SIG-M5 (cell line): ENCODE measurements around the gene ACVRL1.
"Not testable (repeated sequence)": the region's sequence is repeated elsewhere in the genome, so short reads cannot be mapped to it uniquely, and the experiment has no call there.

Experiments used
- DNase-seq: peaks from one replicate; lab custom pipeline; 2025; lab: John Stamatoyannopoulos, UW

The ACVRL1 gene

DNA sequence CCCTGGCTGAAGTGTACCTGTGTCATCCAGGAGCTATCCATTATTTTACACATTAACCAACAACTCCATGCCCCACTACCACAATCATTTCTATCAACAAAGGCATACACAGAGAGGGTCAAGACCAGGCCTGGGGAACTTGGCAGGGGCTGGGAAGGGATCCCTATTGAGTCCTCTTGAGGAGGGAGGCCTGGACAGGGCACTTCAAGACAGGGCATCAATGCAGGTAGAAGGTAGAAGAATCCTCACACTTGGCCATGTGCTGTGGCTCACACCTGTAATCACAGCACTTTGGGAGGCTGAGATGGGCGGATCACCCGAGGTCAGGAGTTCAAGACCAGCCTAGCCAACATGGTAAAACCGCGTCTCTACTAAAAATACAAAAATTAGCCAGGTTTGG, 32.8 kb upstream of the ACVRL1 start:
- no peak for DNase-seq

DNA sequence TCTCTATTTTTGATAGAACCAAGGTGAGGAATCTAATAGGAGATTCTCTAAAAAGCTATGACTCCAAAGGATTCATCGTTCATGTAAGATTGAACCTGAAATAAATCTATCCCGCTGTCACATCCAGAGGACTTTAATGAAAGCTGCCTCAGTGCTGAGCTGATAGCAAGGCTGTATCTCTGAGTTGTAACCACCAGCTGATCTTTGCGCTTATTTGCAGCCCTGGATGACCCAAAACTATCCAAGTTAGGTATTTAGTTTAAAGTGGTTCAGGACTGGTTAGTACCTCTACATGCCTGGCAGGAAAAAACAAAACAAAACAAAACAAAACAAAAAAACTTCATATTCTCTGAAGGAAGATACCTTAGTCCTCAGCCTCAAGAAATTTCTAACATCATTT, 28.2 kb upstream of the ACVRL1 start:
- no peak for DNase-seq

DNA sequence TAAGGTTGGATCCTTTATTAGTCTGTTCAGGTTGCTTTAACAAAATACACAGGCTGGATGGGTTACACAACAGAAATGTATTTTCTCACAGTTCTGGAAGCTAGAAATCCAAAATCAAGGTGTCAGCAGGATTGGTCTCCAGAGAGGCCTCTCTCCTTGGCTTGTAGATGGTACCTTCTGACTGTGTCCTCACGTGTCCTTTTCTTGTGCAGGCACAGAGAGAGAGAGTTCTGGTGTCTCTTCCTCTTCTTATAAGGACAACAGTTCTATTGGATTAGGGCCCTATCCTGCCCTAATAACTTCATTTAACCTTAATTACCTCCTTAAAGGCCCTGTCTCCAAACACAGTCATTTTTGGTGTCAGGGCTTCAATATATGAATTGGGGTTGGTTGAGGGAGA, 24.0 kb upstream of the ACVRL1 start:
- DNase-seq = no peak

DNA sequence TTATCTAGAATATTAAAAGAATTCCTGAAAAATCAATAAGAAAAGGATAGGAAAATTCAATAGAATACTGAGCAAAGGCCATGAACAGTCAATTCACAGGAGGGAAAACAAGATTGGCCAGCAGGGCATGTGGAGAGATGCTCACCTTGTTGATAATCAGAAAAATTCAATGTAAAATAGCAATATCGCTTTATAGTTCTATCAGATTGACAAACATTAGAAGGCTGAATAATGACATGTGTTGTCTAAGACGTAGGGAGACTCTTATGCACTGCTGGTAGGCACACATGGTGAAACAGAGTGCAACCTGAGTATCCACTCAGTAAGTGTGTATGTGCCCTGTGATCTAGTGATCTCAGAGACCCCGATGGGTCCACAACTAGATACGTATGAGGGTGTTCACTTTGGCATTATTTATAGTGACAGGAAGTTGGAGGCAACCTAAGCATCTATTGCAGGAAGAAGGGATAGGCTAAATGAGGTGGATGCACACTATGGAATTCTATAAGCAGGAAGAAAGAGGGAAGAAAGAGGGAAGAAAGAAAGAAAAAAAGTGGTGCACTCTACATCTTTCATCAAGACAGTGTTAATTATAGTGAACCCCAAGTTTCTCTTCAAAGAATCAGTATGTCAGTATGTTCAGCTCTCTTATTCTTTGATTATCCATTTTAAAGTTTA, 23.2 kb upstream of the ACVRL1 start:
- DNase-seq = no peak

DNA sequence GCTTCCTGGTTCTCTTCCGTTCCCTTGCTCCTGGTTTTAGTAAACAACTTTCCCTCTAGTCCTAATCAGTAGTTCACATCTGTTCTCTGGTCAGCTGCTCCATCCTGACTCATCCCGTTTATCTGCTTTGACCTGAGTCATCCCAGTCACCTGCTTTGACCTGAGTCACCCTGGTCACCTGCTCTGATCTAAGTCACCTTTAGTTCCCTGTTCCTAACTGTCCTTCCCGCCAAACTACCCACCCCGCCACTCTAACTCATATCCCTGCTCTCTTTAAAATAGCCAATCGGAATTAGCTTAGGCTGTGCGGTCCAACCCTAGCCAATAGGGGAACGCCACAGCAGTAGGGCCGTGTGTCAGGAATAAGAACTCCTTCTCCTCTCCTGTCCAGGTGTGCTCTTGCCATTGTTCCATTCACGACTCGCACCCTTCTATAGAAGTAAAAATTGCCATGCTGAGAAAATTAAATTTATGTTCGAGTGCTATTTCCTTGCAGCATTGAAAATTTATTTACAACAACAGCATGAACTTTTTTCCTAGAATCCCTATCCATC, 22.6 kb upstream of the ACVRL1 start:
- DNase-seq = no peak

DNA sequence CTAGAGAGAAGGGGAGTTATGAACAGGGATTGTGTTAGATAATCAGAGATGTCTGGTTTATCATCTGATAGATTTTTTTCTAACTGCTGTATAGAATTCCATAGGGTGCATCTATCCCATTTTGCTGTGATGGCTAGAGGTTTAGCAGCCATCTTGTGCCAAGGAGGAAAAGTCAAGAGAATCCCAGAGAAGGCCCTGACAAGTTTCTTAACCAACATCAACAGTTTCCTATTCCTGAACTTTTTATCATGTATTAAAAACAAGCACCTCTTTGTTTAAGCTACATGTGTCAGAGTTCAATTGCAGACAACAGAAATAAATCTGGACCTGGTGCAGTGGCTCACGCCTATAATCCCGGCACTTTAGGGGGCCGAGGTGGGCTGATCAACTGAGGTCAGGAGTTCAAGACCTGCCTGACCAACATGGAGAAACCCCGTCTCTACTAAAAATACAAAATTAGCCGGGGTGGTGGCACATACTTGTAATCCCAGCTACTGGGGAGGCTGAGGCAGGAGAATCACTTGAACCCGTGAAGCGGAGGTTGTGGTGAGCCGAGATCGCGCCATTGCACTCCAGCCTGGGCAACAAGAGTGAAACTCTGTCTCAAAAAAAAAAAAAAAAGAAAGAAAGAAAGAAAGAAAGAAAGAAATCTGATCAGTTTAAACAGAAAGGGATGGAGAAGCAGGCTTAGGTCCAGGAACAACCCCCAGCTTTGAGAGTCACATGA, 21.8 kb upstream of the ACVRL1 start:
- DNase-seq = not testable (repeated sequence)

DNA sequence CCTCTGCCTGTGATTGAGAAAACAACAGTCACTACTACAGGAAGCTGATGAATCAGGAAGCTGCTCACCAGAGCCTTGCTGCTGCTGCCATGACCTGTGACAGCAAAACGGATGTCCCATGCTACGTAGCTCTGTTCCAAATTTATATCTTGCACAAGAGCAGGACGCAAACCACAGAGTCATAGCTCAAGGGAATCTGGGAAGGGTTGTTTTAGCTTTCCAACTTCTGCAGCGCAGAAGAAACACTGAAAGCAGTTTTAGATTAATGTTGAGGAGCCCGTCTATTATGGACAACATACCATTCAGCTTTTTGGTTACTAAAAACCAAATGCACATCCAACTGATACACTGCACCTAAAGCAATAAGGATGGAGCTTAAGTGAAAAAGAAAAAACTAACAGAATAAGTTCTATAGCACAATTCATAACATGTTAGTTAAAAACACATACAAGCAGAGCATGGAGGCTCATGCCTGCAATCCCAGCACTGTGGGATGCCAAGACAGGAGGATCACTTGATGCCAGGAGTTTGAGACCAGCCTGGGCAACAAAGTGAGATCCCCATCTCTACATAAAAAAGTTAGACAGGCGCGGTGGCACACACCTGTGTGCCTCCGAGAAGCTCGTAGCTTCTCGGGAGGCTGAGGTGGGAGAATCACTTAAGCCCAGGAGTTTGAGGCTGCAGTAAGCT, 21.1 kb upstream of the ACVRL1 start:
- DNase-seq = peak; percentile 81

DNA sequence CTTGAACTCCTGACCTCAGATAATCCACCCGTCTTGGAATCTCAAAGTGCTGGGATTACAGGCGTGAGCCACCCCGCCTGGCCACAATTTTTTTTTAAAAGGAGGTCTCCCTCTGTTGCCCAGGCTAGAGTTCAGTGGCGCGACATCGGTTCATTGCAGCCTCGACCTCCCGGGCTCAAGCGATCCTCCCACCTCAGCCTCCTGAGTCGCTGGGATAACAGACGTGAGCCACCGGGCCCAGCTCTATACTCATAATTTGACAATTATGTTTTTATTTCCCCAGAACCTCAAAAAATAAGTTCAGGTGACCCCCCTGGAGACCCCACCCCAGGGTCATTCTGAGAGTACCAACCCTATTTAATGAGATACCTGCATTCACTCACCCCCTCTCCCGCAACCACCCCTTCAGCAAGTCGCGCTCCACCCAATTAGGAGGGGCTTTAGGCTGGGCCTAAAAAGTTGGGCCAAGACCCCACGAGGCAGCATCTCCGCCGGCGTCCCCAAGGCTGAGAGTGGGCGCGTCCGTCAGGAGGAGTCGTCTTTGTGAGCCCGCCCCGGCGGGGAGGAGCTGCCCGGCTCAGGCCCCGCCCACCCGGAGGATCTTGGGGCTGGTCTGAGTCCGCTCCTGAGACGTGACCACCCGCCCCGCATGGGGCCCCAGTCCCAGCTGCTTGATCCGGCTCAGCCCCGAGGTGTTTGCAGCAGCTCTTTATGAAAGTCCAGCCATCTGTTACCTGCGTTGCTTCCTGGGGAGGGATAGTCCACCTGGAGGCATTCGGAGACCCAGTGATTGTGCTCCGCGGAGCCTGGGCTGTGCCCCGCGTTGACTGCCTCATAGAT, 19.6 kb upstream of the ACVRL1 start, which contains the start of gene ANKRD33:
TSS of gene ANKRD33 (plus strand) at position 628 of the 840 bp plus-strand sequence. CDS start at position 712, 84 bp downstream.
- DNase-seq = no peak

DNA sequence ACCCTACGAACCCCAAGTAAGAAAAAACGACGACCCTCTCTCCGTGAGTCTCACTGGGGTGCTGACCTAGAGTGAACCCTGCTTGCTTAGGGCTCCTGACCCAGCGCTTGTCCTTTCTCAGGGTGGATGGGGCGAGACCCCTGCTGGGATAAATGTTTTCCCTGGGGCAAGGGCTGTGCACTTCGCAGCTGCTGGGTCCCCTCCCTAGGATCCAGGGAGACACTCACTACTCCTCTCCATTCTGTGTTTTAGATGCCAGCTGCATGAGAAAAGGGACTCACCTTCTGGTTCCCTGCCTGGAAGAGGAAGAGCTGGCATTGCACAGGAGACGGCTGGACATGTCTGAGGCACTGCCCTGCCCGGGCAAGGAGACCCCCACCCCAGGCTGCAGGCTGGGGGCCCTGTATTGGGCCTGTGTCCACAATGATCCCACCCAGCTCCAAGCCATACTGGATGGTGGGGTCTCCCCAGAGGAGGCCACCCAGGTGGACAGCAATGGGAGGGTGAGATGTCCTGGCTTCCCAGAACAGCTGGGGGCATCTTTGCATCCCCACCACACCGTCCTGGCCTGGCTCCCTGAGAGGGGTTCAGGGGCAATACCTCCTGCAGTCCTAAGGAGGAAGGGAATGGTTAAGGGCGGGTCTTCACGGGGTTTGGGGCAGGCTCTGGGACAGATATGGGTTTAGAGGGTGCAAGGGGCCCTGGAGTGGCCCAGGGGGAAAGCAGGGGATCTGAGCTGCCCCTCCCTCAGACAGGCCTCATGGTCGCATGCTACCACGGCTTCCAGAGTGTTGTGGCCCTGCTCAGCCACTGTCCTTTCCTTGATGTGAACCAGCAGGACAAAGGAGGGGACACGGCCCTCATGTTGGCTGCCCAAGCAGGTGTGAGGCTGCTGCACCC, 18.7 kb upstream of the ACVRL1 start:
- no peak for DNase-seq

DNA sequence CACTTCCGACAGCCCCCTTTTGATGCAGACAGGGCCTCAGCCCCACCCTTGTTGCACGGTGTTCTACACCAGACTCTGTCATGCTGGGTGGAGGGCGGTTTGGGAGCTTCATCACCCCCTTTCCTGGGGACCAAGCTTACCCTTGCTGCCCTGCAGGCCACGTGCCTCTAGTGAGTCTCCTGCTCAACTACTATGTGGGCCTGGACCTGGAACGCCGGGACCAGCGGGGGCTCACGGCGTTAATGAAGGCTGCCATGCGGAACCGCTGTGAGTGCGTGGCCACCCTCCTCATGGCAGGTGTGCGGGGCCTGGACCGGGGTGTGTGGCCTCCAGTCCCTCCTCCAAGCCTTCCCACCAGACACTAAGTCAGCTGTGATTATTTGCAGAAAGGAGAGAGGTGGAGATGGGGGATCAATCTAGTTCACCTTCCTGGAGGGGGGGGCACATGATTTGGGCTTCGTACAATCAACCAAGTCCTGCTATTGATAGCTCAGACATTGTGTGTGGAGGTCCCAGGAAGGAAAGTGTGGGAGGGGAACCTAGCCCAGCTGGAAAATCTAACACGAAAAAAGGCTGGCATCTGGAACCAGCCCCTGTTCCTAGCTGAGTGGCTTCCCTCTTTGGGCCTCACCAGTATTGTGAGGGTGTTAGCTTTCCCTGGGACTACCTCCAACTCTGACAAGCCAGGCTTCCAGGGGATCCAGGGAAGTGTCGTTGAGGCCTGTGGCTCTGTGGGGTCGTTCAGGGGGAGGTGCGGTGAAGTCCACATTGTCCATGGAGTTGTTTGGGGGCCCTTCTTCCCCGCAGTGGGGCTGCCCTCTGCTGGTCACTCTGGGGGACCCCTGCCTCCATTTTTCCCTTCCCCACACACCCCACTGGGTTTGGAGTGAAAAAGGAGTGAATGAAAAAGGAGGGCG, 17.8 kb upstream of the ACVRL1 start:
- no peak for DNase-seq

DNA sequence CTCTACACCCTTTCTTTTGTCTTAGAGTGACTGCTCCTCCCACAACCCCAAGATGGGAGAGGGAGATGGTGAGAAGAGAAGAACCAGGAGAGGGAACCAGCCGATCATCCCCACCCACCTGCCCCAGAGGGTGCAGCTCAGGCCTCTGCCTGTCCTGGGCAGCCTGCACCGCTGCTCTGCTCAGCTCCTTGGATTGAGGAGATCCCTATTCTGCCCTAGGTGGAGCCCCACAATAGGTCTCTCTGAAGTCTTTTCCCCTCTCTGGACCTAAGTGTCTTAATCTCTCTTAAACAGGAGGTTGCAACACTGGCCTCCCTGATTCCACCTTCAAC, 17.2 kb upstream of the ACVRL1 start:
- no peak for DNase-seq

DNA sequence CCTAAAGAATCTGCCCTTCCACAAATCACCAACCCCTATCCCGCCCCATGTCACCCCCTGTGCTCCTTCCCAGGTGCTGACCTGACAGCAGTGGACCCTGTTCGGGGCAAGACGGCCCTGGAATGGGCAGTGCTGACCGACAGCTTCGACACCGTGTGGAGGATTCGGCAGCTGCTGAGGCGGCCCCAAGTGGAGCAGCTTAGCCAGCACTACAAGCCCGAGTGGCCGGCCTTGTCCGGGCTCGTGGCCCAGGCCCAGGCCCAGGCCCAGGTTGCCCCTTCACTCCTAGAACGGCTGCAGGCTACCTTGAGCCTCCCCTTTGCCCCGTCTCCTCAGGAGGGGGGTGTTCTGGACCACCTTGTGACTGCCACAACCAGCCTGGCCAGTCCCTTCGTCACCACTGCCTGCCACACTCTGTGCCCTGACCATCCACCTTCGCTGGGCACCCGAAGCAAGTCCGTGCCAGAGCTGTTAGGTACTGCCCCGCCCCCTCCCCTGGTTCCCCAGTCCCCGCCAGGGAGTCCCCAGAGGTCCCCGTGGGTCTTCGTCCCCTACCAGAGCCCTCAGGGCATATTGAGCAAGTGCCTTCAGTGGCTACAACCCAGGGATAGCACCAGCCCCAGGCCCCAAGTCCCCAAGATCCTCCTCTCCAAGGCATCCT, 16.7 kb upstream of the ACVRL1 start:
- no peak for DNase-seq

DNA sequence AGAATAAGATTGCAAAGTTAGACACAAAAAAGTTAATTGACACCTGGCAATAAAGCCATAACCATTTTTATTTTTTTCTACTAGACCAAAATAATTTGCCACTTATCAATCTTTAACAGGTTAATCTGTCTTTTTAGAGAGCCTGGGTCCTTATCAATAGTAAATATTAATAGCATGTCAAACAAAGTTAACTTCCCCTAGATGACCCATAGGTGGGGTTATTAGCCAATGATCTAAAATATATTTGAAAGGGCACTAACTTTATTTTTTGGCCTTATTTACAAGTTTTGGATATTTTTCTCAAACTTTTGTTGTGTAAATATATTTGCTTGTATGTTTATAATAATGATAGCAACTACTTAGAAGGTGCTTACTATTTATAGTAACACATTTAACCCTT, 15.5 kb upstream of the ACVRL1 start:
- DNase-seq = no peak

DNA sequence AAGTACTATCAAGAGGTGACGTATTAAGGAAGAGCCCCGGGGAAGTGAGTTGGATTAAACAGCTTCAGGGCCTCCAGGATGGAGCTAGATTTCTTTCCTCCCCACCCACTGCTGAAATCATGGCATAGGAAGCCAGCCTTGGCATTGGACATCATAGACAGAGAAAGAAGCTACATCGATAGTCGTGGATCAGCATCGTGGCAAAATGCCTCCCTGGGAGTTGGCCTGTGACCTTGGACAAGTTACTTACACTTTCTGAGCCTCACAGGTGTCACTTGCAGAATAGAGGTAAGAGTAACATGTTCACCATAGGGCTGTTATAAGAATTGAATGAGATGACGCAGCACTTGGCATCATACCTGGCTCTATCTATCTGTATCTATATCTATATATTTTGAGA, 13.5 kb upstream of the ACVRL1 start:
- no peak for DNase-seq

DNA sequence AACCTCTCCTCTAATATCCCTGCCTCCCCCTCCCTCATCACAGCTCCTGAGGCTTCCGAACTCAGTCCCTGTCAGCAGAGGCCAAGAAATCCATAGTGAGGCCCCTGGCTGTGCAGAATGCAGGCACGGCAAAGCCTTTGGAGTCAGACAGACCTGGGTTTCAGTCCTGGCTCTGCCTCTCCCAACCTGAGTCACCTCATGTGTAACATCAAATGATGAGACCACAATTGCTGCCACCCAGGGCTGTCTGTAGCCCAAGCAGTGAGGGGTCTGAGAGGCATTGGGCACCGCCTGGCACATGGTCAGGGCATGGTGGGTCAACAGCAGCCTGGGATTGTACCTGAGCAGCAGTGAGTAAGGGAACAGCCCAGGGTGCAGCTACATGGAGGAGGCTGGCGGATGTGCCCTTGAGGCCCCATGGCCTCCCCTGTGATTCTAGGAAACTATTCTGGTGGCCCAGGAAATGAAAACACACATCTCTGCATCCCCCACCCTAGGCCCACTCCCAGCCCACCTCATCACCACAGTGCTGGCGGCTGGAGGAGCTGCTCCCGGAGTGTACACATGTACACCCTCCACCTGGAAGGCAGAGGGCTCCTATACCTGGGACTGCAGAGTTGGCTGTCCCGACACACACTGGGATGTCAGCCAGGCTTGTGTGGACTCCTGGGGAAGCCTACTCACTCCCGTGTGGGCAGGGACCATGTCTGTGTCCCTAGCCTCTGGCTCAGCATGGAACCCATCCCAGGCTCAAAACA, 11.7 kb upstream of the ACVRL1 start:
- no peak for DNase-seq

DNA sequence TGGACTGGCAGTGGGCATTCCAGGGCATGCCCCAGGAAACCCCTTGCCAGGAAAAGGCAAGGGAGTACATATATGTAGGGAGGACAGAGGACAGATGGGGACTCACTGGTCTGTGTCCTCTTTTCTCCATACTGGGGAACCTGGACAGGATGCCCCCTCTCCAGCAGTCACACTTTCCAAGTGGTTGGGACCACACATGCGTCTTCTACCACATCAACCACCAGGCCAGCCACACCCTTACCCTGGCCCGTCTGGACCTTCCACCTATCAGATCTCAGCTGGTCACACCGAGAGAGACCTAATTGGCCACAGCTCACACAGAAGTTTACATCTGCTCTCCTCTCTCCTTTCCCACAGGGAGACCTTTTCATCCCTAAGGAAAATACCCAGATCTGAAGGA, 11.1 kb upstream of the ACVRL1 start:
- no peak for DNase-seq

DNA sequence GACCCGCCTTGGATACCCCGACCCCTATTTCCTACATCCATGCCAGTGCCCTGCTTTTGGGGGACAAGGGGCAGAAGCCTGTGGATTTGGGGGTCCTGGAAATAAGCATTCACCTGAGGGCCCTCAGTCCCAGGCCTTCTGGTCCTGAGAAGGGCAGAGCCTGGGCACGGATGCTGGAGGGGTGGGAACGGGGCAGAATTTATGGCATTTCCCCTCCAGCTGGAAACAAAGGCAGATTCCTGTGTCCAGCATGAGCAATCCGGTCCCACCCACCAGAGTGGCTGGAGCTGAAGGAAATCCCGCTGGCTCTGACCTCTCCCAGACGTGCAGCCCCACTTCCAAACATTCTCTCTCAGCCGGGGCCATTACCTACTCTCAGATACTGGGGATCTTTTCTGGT, 10.1 kb upstream of the ACVRL1 start:
- DNase-seq = no peak

DNA sequence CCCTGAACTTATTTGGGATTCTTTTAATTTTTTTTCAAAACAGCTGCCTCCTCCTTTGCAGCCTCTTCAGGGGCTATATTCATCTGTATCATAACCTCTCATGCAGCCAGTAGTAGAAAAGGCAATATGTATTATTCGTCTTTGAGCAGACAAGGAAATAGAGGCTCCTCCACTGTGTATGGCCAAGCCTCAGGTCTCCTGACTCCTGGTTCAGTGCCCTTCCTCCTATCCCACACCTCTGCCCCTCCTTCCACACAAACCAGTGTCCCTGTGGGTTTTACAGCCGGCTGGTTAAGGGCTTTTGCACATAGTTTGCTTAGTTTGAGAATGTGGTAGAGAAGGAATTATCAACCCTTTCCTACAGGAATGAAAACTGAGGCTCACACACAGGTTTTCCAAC, 8.8 kb upstream of the ACVRL1 start:
- DNase-seq = no peak

DNA sequence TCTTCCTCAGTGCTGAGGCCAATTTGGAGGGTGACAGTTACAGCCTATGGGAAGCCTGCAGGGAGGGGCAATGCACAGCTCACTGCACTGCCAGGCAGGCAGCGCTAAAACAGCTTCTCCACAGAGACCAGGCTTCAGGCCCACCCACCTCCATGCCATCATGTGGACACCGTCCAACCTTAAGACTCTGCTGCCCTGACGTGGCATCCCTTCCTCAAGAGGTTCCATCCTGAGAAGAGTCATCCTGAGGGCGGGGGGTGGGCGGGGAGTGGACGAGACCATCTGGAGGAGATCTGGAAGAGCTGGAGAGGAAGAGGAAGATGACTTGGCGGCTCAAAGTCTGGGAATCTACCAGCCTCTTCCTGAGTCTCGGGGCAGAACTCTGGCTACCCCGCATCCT, 8.4 kb upstream of the ACVRL1 start:
- DNase-seq = no peak
